ENCODE measurements around the gene SHISA9. TPM values are rescaled to one million over a fixed set of nuclear protein-coding genes. Genes with fewer than 3 reads are reported as not detected.

Gene SHISA9
- total RNA-seq, 1 experiment from 2014 or later, result not detected

GRCh38 chr16:12958366-12958765 is 57.0 kb downstream of the SHISA9 start:
- intact Hi-C loops (cut with micrococcal nuclease), result no loop called here
- Histone ChIP-seq H3K4me1 (ENCODE audit: insufficient read depth, low read length) (no peaks in the 10 kb centered on the region), H3K9ac (ENCODE audit: low read length) (no peak overlapping the region), H3K79me2 (ENCODE audit: low read length) (no peaks in the 10 kb centered on the region), H3F3A (ENCODE audit: low read length, unreplicated experiment) (no peaks in the 10 kb centered on the region), H3K36me3 (ENCODE audit: low read depth, low read length) (no peaks in the 10 kb centered on the region), H3K27ac (ENCODE audit: low read length) (no peak overlapping the region), H2AFZ (ENCODE audit: low read length) (no peak overlapping the region), H3K4me3 (ENCODE audit: low read length) (no peak overlapping the region), H4K20me1 (ENCODE audit: low read length) (no peaks in the 10 kb centered on the region), H3K27me3 (ENCODE audit: low read length) (no peaks in the 10 kb centered on the region), H3K4me2 (ENCODE audit: low read length) (no peak overlapping the region), H3K9me3 (ENCODE audit: low read length) (no peaks in the 10 kb centered on the region), H3K9me2 (replicated peaks; ENCODE audit: low read length) (no peaks in the 10 kb centered on the region)
- DNase-seq (no peak), ATAC-seq (no peak)
- ChIA-PET POLR2A (ENCODE audit: unreplicated experiment) (no interaction called here), CTCF (no interaction called here)
- no peak for TF ChIP-seq CTCF (conservative IDR thresholded peaks at IDR 0.05; ENCODE audit: low read depth, low read length)
- TF ChIP-seq EZH2phosphoT487 (IDR thresholded peaks at IDR 0.05; ENCODE audit: borderline replicate concordance, low read length), result no peak
- TF ChIP-seq EZH2 (IDR thresholded peaks at IDR 0.05; ENCODE audit: low read length, unreplicated experiment), result no peak
- BruUV-seq (replicated peaks), result no TSS peak

GRCh38 chr16:12959072-12959471 is 57.7 kb downstream of the SHISA9 start:
- CTCF ChIA-PET, result no interaction called here
- no peaks in the 10 kb centered on the region for H3K9me2 ChIP-seq (replicated peaks; ENCODE audit: low read length)
- H4K20me1 ChIP-seq (ENCODE audit: low read length), result no peaks in the 10 kb centered on the region
- no peak overlapping the region for H3K27ac ChIP-seq (ENCODE audit: low read length)
- no peak overlapping the region for H2AFZ ChIP-seq (ENCODE audit: low read length)
- DNase-seq, result no peak
- BruUV-seq (replicated peaks), result no TSS peak
- H3K27me3 ChIP-seq (ENCODE audit: low read length), result no peaks in the 10 kb centered on the region
- H3K36me3 ChIP-seq (ENCODE audit: low read depth, low read length), result no peaks in the 10 kb centered on the region
- no peaks in the 10 kb centered on the region for H3K4me1 ChIP-seq (ENCODE audit: insufficient read depth, low read length)
- POLR2A ChIA-PET (ENCODE audit: unreplicated experiment), result no interaction called here
- no peak for ATAC-seq
- no peaks in the 10 kb centered on the region for H3K79me2 ChIP-seq (ENCODE audit: low read length)
- no peak for TF ChIP-seq EZH2 (IDR thresholded peaks at IDR 0.05; ENCODE audit: low read length, unreplicated experiment)
- TF ChIP-seq CTCF (conservative IDR thresholded peaks at IDR 0.05; ENCODE audit: low read depth, low read length), result no peak
- TF ChIP-seq EZH2phosphoT487 (IDR thresholded peaks at IDR 0.05; ENCODE audit: borderline replicate concordance, low read length), result no peak
- H3F3A ChIP-seq (ENCODE audit: low read length, unreplicated experiment), result no peaks in the 10 kb centered on the region
- H3K4me2 ChIP-seq (ENCODE audit: low read length), result no peak overlapping the region
- no peak overlapping the region for H3K4me3 ChIP-seq (ENCODE audit: low read length)
- intact Hi-C loops (cut with micrococcal nuclease), result no loop called here
- no peak overlapping the region for H3K9ac ChIP-seq (ENCODE audit: low read length)
- H3K9me3 ChIP-seq (ENCODE audit: low read length), result no peaks in the 10 kb centered on the region

- no peak overlapping the region for H3K4me3 ChIP-seq (ENCODE audit: low read length)
- no peaks in the 10 kb centered on the region for H3K36me3 ChIP-seq (ENCODE audit: low read depth, low read length)
- no TSS peak for BruUV-seq (replicated peaks)
- H3K9ac ChIP-seq (ENCODE audit: low read length), result no peak overlapping the region
- no peaks in the 10 kb centered on the region for H3K79me2 ChIP-seq (ENCODE audit: low read length)
- no peak for ATAC-seq
- H3K27ac ChIP-seq (ENCODE audit: low read length), result no peak overlapping the region
- DNase-seq, result no peak
- intact Hi-C loops (cut with micrococcal nuclease), result no loop called here
- CTCF ChIA-PET, result no interaction called here
- POLR2A ChIA-PET (ENCODE audit: unreplicated experiment), result no interaction called here
- H3F3A ChIP-seq (ENCODE audit: low read length, unreplicated experiment), result no peaks in the 10 kb centered on the region
- no peaks in the 10 kb centered on the region for H3K27me3 ChIP-seq (ENCODE audit: low read length)
- H3K9me3 ChIP-seq (ENCODE audit: low read length), result no peaks in the 10 kb centered on the region
- no peaks in the 10 kb centered on the region for H4K20me1 ChIP-seq (ENCODE audit: low read length)
- no peaks in the 10 kb centered on the region for H3K9me2 ChIP-seq (replicated peaks; ENCODE audit: low read length)
- no peak overlapping the region for H2AFZ ChIP-seq (ENCODE audit: low read length)
- H3K4me1 ChIP-seq (ENCODE audit: insufficient read depth, low read length), result no peaks in the 10 kb centered on the region
- TF ChIP-seq CTCF (conservative IDR thresholded peaks at IDR 0.05; ENCODE audit: low read depth, low read length) (no peak), EZH2 (IDR thresholded peaks at IDR 0.05; ENCODE audit: low read length, unreplicated experiment) (no peak), EZH2phosphoT487 (IDR thresholded peaks at IDR 0.05; ENCODE audit: borderline replicate concordance, low read length) (no peak)
- no peak overlapping the region for H3K4me2 ChIP-seq (ENCODE audit: low read length)
Observed at GRCh38 chr16:12961626-12962025, 60.2 kb downstream of the SHISA9 start.
